ENCODE results near the gene C13orf46.

The C13orf46 gene

DNA sequence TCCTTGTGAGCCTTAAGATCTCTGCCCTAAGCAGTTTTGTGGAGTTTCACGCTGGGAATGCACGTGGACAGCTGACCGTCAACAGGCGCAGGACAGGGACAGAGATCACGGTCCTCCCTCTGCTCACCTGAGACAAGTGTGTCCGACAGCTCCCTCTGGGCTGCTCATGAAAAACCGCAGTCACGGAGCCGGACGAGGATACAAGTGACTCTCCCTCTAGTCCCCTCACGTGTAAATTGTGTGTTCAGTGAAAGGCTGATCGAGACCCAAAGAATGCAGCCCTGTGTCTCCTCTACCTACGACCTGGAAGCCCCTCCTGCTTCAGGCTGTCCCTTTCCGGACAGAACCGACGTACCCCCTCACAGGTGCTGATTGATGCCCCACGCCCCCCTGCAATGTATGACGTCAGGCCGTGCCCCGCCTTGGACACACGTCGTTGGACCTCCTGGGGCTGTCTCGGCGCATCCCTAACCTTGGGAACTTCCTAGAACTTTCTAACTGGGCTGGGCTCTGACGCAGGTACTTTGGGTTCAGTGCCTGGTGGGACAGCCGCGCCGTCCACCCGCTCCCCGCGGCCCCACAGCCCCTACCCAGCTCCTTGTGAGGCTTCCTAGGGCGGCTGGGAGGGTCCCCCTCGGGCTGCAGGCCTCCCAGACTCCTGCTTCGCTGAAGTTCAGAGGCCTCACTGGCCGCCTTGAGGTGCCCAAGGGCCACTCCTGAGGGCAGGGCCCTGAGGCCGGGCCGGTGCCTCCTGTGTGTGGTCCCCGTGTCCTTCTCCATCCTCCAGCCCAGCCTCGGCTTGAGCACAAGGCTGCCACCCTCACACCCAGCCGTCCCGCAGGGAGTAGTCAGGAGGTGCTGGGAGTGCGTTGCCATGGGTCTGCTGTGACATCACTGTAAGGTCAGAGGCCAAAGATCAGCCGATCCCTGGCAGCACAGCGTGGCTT is at the start of gene C13orf46:
TSS of gene C13orf46 (minus strand) at position 859 of the 947 bp plus-strand sequence. CDS start at position 780, 79 bp downstream.
- no peak for DNase-seq

DNA sequence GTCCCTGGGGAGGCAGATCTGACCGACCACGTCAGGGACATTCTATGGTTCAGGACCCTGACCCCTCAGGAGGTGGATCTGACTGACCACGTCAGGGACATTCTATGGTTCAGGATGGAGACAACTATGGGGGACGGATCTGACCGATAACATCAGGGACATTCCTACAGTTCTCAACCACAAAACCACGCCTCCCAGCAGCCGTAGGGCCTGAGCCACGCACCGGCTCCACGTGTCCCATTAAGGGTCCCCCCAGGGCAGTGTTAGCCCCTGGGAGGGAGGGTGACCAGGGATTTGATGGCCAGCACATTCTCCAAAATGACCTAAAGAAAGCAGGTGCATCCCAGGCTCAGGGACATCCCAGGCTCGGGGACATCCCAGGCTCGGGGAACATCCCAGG is 49.0 kb upstream of the C13orf46 start:
- no peak for DNase-seq

DNA sequence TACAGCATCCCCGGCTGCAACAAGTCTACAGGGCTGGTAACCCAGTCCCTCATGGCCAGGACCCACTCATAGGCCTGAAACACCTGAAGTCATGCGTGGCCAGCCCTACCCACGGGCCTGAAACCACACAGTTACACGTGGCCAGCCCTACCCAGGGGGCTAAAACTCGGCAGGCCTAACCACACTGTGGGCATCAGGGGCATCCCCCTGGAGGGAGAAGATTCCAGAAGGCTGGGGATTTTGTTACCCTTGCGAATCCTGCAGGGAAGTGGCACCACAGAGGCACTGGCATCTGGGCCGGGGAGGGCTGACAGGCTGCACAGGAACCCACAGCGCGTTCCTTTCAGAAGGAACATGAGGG is 48.4 kb upstream of the C13orf46 start:
- DNase-seq: no peak

DNA sequence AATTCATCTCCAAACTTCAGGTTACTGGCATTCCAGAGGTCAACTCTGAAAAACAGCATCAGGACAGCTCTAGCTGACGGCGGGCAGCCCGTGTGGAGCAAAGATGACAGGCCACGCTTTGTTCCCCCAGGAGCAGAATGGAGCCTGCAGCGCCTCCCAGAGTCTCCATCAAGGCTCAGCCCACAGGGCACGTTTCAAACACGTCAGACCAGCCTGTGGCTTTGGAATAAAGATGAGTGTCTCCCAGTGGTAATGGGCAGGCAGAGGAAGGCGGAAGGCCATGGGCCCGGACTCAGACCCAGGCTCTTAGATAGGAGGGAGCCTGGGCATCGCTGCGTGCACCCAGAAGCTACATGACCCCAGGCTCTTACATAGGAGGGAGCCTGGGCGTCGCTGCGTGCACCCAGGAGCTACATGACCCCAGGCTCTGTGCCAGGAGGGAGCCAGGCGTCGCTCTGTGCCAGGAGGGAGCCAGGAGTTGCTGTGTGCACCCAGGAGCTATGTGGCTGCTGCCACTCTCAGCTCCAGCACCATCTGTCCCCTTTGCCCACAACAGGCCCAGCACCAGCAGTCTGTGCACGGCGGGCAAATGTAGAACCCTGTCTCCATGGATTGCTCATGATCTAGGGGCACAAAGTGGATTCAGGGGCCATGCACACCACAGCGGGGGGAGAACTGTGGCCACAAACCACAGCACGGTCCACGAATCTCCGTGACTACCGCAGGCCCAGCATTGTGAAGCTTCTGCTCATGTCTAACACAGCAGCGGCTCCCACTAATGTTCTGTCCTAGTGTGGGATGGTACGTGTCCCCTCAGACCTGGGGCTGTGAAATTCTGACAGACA is 47.8 kb upstream of the C13orf46 start:
- DNase-seq: no peak

DNA sequence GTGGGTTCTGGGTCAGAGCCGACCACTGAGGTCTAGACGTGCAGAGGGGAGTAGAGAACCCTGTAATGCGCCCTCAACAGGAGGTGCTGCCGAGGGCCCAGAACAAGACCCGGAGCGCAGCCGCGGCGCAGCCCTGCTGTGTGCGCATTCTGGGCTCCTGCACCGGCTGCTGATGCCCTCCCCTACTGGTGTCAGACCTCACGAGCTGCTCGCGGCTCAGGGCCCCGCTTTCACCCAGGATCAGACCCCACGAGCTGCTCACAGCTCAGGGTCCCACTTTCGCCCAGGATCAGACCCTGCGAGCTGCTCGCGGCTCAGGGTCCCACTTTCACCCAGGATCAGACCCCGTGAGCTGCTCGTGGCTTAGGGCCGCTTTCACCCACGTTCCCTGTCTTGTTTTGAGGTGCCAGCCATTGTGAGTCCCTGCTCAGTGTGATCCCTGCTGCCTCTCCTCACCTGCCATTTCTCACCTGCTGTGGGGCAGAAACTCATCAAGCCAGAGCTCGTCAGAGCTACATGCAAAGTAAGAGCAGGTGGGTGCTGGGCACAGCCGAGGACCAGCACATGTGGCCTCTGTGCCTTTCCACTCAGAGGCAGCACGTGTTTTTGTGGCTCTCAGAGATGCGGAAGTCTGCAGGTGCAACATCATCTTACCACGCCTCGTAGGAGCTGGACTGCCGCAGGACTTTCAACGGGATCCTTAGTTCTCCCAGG is 47.0 kb upstream of the C13orf46 start:
- no peak for DNase-seq

DNA sequence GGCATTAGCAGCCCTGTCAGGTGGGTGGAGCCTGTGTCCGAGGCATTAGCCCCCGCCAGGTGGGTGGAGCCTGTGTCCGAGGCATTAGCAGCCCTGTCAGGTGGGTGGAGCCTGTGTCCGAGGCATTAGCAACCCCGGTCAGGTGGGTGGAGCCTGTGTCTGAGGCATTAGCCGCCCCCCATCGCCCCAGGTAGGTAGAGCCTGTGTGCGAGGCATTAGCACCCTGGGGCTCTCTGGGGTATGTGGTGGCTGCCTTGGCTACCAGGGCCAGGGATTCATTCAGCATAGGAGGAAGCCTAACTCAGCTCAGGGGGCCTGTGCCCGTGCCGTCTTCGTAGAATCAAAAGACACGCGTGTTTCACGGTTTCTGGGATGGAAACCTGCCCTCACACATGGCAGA is 46.3 kb upstream of the C13orf46 start:
- DNase-seq: peak; percentile 18

DNA sequence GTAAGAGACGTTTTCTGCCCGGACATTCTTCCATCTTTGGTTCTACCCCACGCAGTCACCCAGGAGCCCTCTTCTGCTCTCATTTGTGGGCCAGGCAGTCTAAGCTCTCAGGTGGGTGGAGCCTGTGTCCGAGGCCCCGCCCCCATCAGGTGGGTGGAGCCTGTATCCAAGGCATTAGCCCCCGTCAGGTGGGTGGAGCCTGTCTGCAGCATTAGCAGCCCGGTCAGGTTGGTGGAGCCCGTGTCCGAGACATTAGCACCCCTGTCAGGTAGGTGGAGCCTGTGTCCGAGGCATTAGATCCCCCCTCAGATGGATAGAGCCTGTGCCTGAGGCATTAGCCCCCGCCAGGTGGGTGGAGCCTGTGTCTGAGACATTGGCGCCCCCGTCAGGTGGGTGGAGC is 45.5 kb upstream of the C13orf46 start:
- DNase-seq: peak; percentile 45

DNA sequence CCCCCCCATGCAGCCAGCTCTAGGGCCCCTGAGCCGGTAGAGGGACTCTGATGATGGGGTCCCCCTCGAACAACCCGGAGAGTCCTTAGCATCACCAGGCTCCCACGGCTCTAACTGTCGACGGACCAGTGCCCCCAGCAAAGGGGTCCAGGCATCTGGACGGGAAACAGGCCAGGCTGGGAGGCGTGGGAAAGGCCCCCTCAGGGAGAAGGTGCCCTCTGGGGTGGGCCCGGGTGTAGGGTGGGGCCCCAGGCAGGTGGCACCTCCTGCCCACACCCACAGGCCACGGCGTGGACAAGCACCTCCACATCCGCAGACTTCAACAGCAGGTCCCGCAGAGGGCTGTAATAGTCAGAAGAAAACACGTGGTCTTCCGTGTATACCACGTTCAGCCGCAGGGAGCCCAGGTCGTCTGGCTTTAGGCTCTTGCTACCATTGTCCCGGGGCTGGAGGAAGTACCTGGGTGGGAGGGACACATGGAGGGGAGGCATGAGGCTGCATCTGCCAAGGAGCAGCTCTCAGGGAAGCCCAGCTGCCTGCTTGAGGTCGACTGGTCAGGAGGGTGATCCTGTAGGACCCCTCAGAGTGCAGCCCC is 44.7 kb upstream of the C13orf46 start:
- no peak for DNase-seq

DNA sequence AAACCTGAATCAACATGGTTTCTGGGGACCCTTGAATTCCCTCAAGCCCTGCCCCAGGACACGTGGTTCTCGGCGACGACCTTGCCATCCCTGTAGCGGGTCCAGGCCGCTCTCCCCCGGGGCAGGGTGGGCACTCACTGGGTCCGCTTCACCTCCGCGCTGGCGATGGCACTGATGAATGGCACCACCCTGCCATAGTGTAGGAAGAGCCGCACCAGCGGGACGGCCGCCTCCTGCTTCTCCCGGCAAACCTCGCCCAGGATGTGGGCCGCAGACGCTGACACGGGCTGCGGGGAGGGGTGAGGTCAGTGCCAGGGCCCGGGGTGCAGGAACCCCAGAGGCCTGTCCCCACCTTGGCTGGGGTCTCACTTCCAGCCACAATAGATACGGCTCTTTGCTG is 44.1 kb upstream of the C13orf46 start:
- DNase-seq: no peak

DNA sequence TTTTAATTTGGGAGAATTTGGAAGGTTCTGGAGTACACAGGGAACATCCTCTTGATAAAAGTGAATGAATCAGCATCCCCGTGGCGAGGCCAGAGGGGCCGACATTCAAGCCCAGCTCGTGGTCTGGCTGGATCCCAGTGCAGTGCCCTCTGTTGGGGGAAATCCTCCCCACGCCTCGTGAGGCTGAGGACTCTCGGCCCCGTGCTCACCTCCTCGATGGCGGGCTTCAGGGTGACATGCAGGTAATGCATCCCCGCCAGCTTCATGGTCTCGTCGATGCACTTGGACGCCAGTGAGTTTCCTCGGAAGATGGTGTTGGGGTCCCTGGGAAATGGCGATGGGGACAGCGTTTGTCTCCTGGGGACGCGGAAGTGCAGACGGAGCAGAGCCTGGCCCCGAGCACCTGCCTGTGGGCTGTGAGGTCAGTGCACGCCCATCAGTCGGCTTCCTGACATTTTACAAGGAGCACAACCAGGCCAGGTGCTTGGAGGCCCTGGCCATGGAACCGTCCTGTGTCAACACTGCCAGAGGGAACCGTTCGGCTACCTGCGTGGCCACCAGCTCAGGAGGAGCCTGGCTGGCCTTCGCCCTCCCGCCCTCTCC is 43.3 kb upstream of the C13orf46 start:
- DNase-seq: peak; percentile 17

DNA sequence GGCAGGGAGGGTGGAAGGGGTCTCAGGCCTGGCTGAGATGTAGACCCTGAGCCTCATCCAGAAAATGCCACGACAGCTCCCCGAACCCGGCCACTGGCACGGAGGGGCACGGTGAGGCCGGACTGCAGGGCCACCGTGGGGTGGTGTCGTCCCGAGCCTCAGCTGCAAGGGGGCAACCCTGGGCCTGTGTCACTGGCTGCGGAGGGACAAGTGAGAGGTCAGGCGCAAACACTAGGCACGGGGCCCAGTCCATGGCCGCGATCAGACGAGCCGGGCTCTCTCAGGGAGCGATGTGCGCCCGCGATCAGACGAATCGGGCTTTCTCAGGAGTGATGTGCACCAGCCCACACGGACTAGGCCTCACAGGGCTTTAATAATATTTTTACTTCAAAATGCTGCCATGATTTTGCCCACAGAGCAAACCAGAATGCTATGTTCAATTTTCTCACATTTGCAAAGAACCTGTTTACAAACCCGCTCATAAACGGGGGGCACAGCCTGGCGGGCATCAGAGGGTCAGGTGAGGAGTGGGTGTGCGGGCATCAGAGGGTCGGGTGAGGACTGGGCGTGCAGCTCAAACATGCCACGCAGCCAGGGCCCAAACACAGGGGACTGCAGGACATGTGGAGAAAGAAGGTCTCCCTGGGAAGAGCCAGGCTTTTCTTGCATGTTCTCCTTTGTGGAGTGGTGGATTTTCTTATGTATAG is 42.6 kb upstream of the C13orf46 start:
- no peak for DNase-seq

DNA sequence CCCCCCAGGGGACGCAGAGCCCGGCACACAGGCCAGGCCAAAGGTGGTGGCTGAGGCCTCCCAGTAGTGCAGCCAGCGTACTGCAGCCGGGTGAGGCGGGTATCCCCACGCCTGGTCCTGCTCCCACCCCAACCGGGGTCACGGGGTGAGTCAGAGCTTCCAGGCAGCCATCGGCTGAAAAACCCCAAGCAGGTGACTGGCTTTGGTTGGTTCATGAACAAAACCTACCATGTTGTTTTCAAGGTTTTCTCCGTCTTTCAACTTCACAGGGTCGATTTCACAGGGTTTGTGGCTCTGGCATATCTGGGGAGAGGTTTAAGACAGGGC is 42.1 kb upstream of the C13orf46 start:
- DNase-seq: no peak

DNA sequence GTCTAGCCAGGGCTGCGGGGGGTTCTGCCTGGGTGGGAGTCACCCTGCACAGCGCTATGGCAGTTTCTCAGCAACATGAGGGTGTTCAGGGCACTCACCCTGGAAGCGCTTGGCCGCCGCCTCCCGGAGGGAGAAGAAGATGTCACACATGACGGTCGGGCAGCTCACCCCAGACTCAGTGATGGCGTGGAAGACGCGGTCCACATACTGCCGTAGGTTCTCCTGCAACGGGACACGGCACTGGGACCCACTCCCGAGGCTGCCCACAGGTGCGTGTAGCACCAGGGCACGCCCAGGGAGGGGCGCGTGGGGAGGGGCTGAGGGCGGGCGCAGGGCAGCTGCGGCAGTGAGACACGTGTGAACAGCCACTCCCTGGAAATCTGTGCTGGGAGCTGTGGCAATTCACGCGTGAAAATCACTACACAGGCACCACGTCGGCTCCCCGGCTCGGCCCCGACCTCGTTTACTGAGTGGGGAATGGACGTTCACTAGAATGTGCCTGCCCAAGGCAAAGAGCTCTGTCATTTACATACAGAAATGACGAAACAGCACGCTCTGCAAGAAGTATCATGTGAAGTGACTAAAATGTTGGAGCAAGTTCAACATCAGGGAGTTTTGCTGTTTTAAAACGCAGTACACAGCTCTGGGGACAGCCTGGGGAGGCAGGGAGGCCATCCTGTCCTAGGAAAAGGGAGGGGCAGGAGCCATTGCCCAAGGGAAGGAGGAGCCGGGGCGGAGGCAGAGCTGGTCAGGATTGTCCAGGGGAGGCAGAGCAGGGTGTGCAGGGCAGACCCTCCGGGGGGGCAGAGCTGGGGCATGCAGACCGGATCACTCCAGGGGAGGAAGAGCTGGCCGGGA is 41.5 kb upstream of the C13orf46 start:
- no peak for DNase-seq

DNA sequence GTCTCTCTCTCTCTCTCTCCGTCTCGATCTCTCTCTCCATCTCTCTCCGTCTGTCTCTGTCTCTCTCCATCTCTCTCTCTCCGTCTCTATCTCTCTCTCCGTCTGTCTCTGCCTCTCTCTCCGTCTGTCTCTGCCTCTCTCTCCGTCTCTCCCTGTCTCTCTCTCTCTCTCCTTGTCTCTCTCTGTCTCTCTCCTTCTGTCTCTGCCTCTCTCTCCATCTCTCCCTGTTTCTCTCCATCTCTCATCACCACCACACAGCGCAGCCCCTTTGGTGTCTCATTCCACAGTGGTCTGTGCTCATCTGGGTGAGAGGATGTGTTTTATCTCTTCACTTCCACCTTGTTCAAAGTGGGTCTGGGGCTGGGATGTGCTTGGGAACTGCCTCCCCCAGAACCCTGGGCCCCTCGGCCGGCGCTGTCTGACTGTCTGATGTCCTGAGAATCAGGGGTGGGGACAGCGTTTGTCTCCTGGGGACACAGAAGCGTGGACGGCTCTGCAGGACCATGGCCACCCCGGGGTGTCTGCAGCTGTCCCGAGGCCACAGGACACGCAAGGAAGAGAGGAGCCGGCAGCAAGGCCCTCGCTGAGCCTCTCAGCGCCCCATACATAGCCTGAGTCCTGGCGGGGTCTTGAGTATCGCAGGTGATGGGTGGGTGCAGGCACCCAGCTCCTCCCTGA is 40.2 kb upstream of the C13orf46 start:
- DNase-seq: no peak

DNA sequence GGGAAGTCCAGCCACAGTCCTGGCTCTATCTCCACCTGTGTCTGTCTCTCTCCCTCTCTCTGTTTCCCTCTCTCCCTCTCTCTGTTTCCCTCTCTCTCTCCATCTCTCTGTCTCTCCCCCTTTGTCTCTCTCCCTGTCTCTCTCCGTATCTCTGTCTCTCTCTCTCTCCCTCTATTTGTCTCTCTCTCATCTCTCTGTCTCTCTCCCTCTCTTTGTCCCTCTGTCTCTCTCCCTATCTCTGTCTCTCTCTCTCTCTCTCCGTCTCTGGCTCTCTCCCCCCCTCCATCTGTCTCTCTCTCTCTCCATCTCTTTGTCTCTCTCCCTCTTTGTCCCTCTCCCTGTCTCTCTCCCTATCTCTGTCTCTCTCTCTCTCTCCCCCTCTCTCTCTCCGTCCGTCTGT is 39.5 kb upstream of the C13orf46 start:
- DNase-seq: no peak

DNA sequence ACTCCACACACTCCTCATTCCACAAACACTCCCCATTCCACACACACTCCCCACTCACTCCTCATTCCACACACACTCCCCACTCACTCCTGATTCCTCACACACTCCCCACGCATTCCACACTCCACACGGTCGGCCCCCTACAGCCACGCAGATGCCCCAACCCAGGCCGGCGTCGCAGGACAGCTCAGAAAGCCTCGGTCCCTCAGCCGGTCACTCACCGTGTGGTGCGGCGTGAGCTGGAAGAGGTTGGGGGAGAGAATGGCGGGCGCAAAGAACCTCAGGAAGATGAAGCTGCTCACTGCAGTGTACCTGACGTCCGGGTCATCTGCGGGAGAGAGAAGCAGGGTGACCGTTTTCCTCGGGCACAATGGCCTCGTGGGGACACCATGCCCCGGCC is 39.0 kb upstream of the C13orf46 start:
- no peak for DNase-seq

DNA sequence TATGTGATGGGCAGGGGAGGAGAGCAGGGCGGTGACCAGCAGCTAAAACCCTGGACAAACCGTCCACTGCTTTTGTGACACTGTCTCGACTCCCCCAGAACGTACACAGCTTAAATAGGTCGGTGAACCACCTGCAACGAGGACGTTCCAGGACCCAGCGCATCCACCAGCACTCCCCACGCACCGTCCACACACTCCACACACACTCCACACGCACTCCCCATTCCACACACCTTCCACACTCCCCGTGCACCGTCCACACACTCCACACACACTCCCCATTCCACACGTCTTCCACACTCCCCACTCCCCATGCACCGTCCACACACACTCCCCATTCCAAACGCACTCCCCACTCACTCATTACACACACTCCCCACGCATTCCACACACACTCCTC is 38.3 kb upstream of the C13orf46 start:
- DNase-seq: no peak

DNA sequence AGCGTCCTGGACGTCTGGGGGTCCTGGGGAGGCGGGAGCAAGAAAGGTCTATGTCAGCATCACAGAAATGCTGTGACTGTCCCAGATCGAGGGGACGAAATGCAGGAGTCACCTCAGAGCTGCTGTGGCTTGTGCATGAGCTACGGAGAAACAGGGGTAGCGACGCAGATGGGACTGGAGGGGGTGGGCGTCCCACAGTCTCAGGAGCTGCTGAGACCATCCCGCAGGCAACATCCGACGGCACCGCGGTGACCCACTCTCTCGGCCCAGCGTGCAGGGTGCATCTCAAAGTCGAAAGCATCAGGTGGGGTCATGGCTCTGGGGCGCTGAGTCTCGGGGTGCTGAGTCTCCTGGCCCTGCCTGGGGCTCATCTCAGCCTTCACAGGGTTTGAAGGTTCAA is 37.4 kb upstream of the C13orf46 start:
- DNase-seq: no peak

DNA sequence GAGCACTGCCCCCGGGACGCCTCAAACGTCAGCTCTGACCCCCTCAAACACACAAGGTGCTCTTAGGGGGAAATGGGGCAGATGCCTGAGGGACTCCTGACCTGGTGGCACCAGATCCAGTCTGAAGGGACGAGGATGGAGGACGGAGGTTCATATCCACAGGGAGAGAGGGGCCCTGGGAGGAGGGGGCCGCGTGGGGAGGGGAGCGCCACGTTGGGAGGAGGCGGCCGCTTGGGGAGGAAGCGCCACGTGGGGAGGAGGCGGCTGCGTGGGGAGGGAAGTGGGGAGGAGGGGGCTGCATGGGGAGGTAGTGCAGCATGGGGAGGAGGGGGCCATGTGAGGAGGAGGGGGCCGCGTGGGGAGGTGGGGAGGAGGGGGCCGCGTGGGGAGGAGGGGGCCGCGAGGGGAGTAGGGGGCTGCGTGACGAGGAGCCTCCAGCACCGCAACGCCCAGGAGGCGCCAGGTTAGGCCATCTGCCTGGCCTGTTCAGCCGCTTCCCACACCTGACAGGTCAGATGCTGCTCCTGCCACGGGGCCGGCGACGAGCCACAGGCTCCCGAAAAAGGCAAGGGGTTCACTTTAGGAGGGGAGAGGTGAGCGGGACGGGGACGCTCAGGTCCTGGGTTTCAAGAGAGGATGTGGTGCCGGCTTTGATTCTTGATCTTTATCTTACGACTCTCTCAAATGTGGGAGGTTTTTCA is 36.7 kb upstream of the C13orf46 start:
- no peak for DNase-seq
